Epithelial cell of esophagus (primary cell): ENCODE measurements around the gene ZNF488.

Experiments
- DNase-seq: peaks from one replicate; pipeline ENCODE4 v3.0.0; 2010; ENCODE audit warnings: low read depth
- H3K4me3 ChIP-seq: 2 replicates; pipeline ENCODE4 v1.5.1; 2011; ENCODE audit warnings: mild to moderate bottlenecking, low read length, control low read depth
- CTCF ChIP-seq: IDR thresholded peaks from 2 replicates; pipeline ENCODE4 v1.5.1; 2011; ENCODE audit warnings: low read depth, mild to moderate bottlenecking, low read length, control low read depth, inconsistent platforms; ENCODE audit not compliant: insufficient read depth; ENCODE audit errors: missing control alignments

The ZNF488 gene

GRCh38 chr10:47381103-47381395 is 3.0 kb downstream of the ZNF488 start:
- no peak for TF ChIP-seq CTCF
- H3K4me3 ChIP-seq: no peak overlapping the region
- DNase-seq: no peak

- TF ChIP-seq CTCF: no peak
- no peak for DNase-seq
- no peak overlapping the region for H3K4me3 ChIP-seq
Measured at GRCh38 chr10:47380341-47381102, 3.6 kb downstream of the ZNF488 start.

GRCh38 chr10:47379901-47380300 is 4.2 kb downstream of the ZNF488 start:
- DNase-seq: no peak
- H3K4me3 ChIP-seq: no peak overlapping the region
- TF ChIP-seq CTCF: no peak

GRCh38 chr10:47379445-47379785 is 4.7 kb downstream of the ZNF488 start:
- no peak for DNase-seq
- TF ChIP-seq CTCF: no peak
- no peak overlapping the region for H3K4me3 ChIP-seq

- peak; percentile 15 for DNase-seq
- no peak overlapping the region for H3K4me3 ChIP-seq
- TF ChIP-seq CTCF: no peak
Measured at GRCh38 chr10:47378606-47379444, 5.3 kb downstream of the ZNF488 start.

GRCh38 chr10:47378183-47378510 is 5.9 kb downstream of the ZNF488 start:
- no peak for TF ChIP-seq CTCF
- H3K4me3 ChIP-seq: no peak overlapping the region
- DNase-seq: no peak

GRCh38 chr10:47376522-47377220 is 7.4 kb downstream of the ZNF488 start:
- TF ChIP-seq CTCF: no peak
- no peak overlapping the region for H3K4me3 ChIP-seq
- DNase-seq: no peak
